Fibroblast of mammary gland (primary cell): Measurements from ENCODE around the gene NAA30.
A peak's percentile ranks its signal among the peaks of the same experiment; 100 is the strongest.

ENCODE experiments used
- DNase-seq: peaks from one replicate; pipeline ENCODE4 v3.0.0-alpha.2; 2010; ENCODE audit warnings: low read depth
- H3K4me3 ChIP-seq: 2 replicates; pipeline ENCODE4 v1.5.1; 2011; ENCODE audit warnings: low read depth, mild to moderate bottlenecking, low read length, moderate library complexity; ENCODE audit not compliant: control insufficient read depth
- CTCF ChIP-seq: conservative IDR thresholded peaks from 2 replicates; pipeline ENCODE4 v1.5.1; 2011; ENCODE audit warnings: low read depth, low read length, inconsistent platforms; ENCODE audit not compliant: control insufficient read depth, insufficient read depth

NAA30 gene

DNA sequence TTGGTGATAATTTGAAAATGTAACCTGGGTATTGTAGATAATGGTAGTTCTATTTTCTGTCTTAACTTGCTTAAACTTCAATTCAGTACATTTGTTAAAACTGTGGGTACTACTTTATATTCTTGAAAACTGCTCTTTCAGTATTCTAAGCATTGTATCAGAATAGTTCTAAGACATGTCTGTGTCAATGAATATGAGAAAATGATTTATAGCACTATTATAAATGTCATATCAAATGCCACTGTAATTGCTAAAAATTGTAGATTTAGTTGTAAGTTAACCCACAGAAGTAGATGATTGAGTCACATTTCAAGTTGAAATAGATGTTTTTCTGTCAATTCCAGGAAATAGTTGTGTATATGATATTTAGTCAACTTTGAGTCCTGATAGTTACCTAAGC, 2.4 kb downstream of the NAA30 start:
- no peak for TF ChIP-seq CTCF
- no peak for DNase-seq
- H3K4me3 ChIP-seq: peak overlapping the region; percentile 62

GRCh38 chr14:57400556-57401494, 10.4 kb downstream of the NAA30 start:
- DNase-seq: no peak
- no peak for TF ChIP-seq CTCF

GRCh38 chr14:57401501-57401900, 11.1 kb downstream of the NAA30 start:
- no peak overlapping the region for H3K4me3 ChIP-seq
- DNase-seq: peak; percentile 33
- no peak for TF ChIP-seq CTCF

More at GRCh38 chr14:57400556-57401494, 10.4 kb downstream of the NAA30 start:
- H3K4me3 ChIP-seq: no peak overlapping the region

DNA sequence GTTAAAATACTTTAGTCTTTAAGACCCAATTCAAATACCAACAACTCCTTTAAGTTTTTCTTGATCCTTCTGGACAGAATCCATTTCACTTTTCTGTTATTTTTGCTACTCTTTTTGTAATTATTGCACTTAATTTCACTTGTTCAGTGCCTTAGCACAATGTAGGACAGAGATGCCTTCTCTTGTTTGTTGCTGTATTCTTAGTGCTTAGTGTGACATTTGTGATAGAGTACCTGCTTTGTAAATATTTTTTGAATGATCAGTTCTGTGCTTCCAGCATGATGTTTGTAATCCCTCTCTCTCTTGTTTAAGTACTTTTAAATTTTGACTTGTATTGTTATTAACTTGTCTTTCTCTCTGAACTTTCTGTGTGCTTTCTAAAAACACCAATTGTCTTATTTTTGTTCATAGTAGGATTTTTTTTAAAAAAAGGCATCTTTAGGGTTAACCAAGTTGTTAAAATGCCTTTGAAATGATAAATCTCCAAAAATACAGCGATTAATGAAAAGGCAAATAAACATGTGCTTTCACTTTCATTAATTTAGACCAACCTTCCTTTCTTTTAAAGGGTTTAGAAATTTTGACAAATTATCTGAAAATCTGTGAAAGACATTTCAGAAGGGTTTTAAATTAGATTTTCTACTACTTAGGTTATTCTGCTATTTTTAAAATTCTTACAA, 11.9 kb downstream of the NAA30 start:
- DNase-seq: no peak
- H3K4me3 ChIP-seq: no peak overlapping the region
- no peak for TF ChIP-seq CTCF

DNA sequence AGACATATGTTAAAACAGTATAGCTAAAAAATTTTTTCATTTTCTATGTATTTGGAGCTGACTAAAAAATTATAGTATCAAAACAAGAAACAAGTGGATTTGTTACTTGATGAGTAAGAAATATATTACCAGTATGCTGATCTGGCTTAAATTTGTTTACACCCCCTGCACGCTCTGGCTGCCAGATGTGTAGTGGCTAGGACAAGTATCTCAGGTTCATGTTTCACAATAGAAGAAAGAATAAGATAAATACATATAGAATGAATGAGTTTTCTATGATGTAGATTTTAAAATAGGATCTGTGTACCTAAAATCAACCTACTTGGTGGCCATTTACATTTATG, 13.1 kb downstream of the NAA30 start:
- peak; percentile 41 for DNase-seq
- H3K4me3 ChIP-seq: no peak overlapping the region
- TF ChIP-seq CTCF: no peak

DNA sequence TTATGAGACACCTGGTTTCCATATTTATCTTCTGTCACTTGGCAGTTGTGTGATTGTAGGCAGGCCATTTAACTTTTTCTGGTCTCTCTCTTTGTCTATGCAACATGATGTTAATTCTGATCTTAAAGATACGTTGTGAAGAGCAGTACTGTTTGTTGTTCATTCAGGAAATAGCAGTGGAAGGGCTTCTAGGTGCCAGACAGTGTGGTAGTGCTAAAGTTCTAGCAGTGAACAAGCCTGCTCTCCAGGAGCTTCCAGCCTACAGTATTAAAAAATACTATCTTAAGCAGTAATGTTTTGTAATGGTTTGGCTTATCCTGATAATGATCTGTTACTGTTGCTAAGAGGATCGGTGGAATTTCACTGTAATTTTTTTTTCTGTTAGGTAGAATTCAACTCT, 15.2 kb downstream of the NAA30 start:
- DNase-seq: no peak
- no peak for TF ChIP-seq CTCF
- H3K4me3 ChIP-seq: no peak overlapping the region
